Spleen (tissue), 13 donors: ENCODE results near the gene LDHAL6B. TPM values are rescaled to one million over a fixed set of nuclear protein-coding genes. Genes with fewer than 3 reads are reported as not detected.

Experiments
- DNase-seq: peaks from one replicate; pipeline ENCODE4 v3.0.0-alpha.2; 2020
- H3K27ac ChIP-seq, 8 donors: fragments of 200-600 bp; sonication (generic) in 7 of 8; 1 replicate in 4 of 8; 2 replicates in 4 of 8; pipeline versions ENCODE4 v1.5.0 to v1.8.0; 2016 to 2021; ENCODE audit warnings: inconsistent platforms in 4 of 8, mild to moderate bottlenecking in 4 of 8, moderate library complexity in 1 of 8
- H3K27me3 ChIP-seq, 7 donors: fragments of 200-600 bp; sonication (generic) in 6 of 7; replicated peaks in 1 of 7; 1 replicate in 4 of 7; 2 replicates in 3 of 7; pipeline versions ENCODE4 v1.5.0 to v1.8.0; 2016 to 2021; ENCODE audit warnings: inconsistent platforms in 3 of 7, mild to moderate bottlenecking in 1 of 7
- H3K36me3 ChIP-seq, 6 donors: fragments of 200-600 bp; sonication (generic) in 5 of 6; 1 replicate in 4 of 6; 2 replicates in 2 of 6; pipeline versions ENCODE4 v1.5.0 to v1.8.0; 2016 to 2021; ENCODE audit warnings: inconsistent platforms in 2 of 6
- H3K4me1 ChIP-seq, 6 donors: fragments of 200-600 bp; sonication (generic) in 5 of 6; 1 replicate in 3 of 6; 2 replicates in 3 of 6; pipeline versions ENCODE4 v1.5.0 to v1.8.0; 2016 to 2021; ENCODE audit warnings: inconsistent platforms in 3 of 6
- H3K4me3 ChIP-seq, 8 donors: fragments of 200-600 bp; sonication (generic) in 7 of 8; 1 replicate in 4 of 8; 2 replicates in 4 of 8; pipeline versions ENCODE4 v1.5.0 to v1.8.0; 2016 to 2021; ENCODE audit warnings: inconsistent platforms in 4 of 8, mild to moderate bottlenecking in 4 of 8, moderate library complexity in 2 of 8
- H3K9me3 ChIP-seq, 8 donors: fragments of 200-600 bp; sonication (generic) in 7 of 8; 1 replicate in 4 of 8; 2 replicates in 4 of 8; pipeline versions ENCODE4 v1.5.0 to v1.8.0; 2016 to 2021; ENCODE audit warnings: inconsistent platforms in 4 of 8
- POLR2A ChIP-seq, 3 donors: fragments of 450-650 bp; IDR thresholded peaks; one replicate each; pipeline ENCODE4 v1.5.1; 2017; ENCODE audit warnings: antibody characterized with exemption in 3 of 3, mild to moderate bottlenecking in 1 of 3
- POLR2AphosphoS5 ChIP-seq, 3 donors: sonication (generic); formaldehyde crosslinking; IDR thresholded peaks; one replicate each; pipeline ENCODE4 v1.5.1; 2017; ENCODE audit warnings: antibody characterized with exemption in 3 of 3
- WGBS, 5 donors: extraction: QIAGEN DNeasy Blood & Tissue Kit in 3 of 5; methylation state at CpG; one replicate each; pipeline versions ENCODE4 v1.1.5 to v1.1.7; 2013 to 2018; 5-methylcytosine and 5-hydroxymethylcytosine counted together
- intact Hi-C: fragments of 100-400 bp; cut with DNase I; formaldehyde crosslinking; loops from one replicate; pipeline ENCODE4 v1.15.0; 2023; ENCODE audit warnings: low total_unique reads
- long read RNA-seq, 2 donors: transcript quantifications; one replicate each; lab custom pipeline, GENCODE V29; 2026
- polyA plus RNA-seq, 3 donors: library from polyadenylated mRNA; stranded (reverse); fragments of 200-250 nt; gene quantifications; one replicate each; pipeline ENCODE4 v1.2.1, GENCODE V29; 2013
- total RNA-seq, 7 donors: library from RNA; depleted of rRNA in 3 of 7; stranded (reverse); fragments of >200 nt in 3 of 7; fragmentation: NEBNext Ultra II Directional in 4 of 7; extraction: Animal tissue kit (Norgen Biotek cat#: 25700) in 4 of 7; gene quantifications; one replicate each; pipeline versions ENCODE4 v1.1.0 to v1.2.1, GENCODE V29; 2016 to 2021
- TF ChIP-seq, protein P1 (sequence below), 11 experiments: fragments of 200-600 bp in 7 of 11; fragments of 450-650 bp in 4 of 11; sonication (generic) in 4 of 11; IDR thresholded peaks in 8 of 11; conservative IDR thresholded peaks in 3 of 11; 1 replicate in 7 of 11; 2 replicates in 4 of 11; pipeline versions ENCODE4 v1.4.0 to v1.8.0; 2016 to 2021; ENCODE audit warnings: antibody characterized with exemption in 11 of 11, inconsistent platforms in 4 of 11, mild to moderate bottlenecking in 1 of 11
- donor health status: healthy with polysubstance abuse.
- donor health status: DM: no; HTN: no; CAD: no; lungs with moderate emphysema.
- donor health status: DM: no; HTN: no; CAD: no.
- donor health status: Bipolar disorder and iron deficiency.
- donor health status: healthy.
- donor health status: DM: no; HTN: no; CAD: no.
- donor health status: DM: yes; HTN: yes; CAD: no.

LDHAL6B gene
- total RNA-seq (not detected), polyA plus RNA-seq (under 1 TPM in 1 of 3 donors, not detected in 2; 0.06 TPM)
- long read RNA-seq, donor 1, partial matches to known transcripts: 0 of 1 reads
- long read RNA-seq, donor 1, other reads (novel, unspliced or antisense): 0 of 1 reads
- long read RNA-seq, donor 2: 0 reads

DNA sequence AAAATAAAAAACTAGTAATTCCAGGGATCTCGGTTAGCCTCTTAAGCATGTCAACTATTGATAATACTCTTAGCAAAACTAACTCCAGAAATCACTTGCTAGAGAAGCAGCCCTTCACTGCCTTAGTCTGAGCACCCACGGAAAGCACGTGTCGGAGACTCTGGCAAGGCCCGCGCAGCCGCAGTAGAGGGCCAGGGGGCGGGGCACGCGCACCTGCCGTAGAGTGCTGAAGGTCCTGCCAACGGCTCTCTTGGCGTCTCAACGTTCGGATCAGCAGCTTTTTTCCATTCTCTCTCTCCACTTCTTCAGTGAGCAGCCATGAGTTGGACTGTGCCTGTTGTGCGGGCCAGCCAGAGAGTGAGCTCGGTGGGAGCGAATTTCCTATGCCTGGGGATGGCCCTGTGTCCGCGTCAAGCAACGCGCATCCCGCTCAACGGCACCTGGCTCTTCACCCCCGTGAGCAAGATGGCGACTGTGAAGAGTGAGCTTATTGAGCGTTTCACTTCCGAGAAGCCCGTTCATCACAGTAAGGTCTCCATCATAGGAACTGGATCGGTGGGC is at the start of gene LDHAL6B:
TSS of gene LDHAL6B (plus strand) at position 221 of the 561 bp plus-strand sequence. CDS start at position 319, 98 bp downstream.
- Histone ChIP-seq H3K4me3 (no peak within 1 kb of the TSS), H3K4me1 (peaks cover 0 to 10% (median 0%) of the 10 kb centered on the region in 6 donors), H3K9me3 (no peaks in the 10 kb centered on the region), H3K27ac (no peak within 1 kb of the TSS), H3K36me3 (peaks cover 0 to 90% (median 31%) of the 10 kb centered on the region in 6 donors), H3K27me3 (no peaks in the 10 kb centered on the region)
- no peak for DNase-seq
- intact Hi-C loops: no loop called here
- TF ChIP-seq POLR2A (IDR thresholded peaks at IDR 0.05): no peak
- peak in 1 of 3 donors; percentile 15 for TF ChIP-seq POLR2AphosphoS5 (IDR thresholded peaks at IDR 0.05)
- TF ChIP-seq, protein P1, sequence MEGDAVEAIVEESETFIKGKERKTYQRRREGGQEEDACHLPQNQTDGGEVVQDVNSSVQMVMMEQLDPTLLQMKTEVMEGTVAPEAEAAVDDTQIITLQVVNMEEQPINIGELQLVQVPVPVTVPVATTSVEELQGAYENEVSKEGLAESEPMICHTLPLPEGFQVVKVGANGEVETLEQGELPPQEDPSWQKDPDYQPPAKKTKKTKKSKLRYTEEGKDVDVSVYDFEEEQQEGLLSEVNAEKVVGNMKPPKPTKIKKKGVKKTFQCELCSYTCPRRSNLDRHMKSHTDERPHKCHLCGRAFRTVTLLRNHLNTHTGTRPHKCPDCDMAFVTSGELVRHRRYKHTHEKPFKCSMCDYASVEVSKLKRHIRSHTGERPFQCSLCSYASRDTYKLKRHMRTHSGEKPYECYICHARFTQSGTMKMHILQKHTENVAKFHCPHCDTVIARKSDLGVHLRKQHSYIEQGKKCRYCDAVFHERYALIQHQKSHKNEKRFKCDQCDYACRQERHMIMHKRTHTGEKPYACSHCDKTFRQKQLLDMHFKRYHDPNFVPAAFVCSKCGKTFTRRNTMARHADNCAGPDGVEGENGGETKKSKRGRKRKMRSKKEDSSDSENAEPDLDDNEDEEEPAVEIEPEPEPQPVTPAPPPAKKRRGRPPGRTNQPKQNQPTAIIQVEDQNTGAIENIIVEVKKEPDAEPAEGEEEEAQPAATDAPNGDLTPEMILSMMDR (IDR thresholded peaks at IDR 0.05 in 8 of 11, conservative IDR thresholded peaks at IDR 0.05 in 3 of 11): no peak
- 93 to 98% (median 94%) methylated on average over 30 of the region's 30 CpGs for WGBS, 5 donors

DNA sequence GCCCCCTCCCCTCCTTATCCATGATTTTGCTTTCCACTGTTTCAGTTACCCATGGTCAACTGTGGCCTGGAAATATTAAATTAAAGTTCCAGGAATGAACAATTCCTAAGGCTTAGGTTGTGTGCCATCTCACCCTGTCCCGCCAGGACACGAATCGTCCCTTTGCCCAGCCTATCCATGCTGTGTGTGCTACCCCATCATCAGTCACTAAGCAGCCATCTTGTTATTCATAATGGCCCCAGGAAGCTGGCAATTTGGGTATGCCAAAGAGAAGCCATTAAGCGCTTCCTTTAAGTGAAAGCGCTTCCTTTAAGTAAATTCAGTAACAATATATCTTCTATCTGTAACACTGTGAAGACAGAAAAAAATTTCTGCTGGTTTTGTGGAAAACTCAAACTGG is 49.2 kb upstream of the LDHAL6B start:
- intact Hi-C loops: no loop called here
- peaks cover 0 to 96% (median 68%) of the 10 kb centered on the region in 6 donors for H3K36me3 ChIP-seq
- no peak for TF ChIP-seq POLR2AphosphoS5 (IDR thresholded peaks at IDR 0.05)
- no peak for TF ChIP-seq POLR2A (IDR thresholded peaks at IDR 0.05)
- TF ChIP-seq, protein P1 (IDR thresholded peaks at IDR 0.05 in 8 of 11, conservative IDR thresholded peaks at IDR 0.05 in 3 of 11): no peak
- no peak overlapping the region for H3K27ac ChIP-seq
- no peak for DNase-seq
- 96 to 99% (median 97%) methylated on average over 5 of the region's 5 CpGs for whole genome bisulfite sequencing, 5 donors
- no peak overlapping the region for H3K4me3 ChIP-seq
- H3K4me1 ChIP-seq: no peaks in the 10 kb centered on the region
- no peaks in the 10 kb centered on the region for H3K27me3 ChIP-seq
- H3K9me3 ChIP-seq: no peaks in the 10 kb centered on the region

- peaks cover 0 to 96% (median 64%) of the 10 kb centered on the region in 6 donors for H3K36me3 ChIP-seq
- H3K27me3 ChIP-seq: no peaks in the 10 kb centered on the region
- no peak for DNase-seq
- TF ChIP-seq, protein P1 (IDR thresholded peaks at IDR 0.05 in 8 of 11, conservative IDR thresholded peaks at IDR 0.05 in 3 of 11): no peak
- TF ChIP-seq POLR2A (IDR thresholded peaks at IDR 0.05) (no peak), POLR2AphosphoS5 (IDR thresholded peaks at IDR 0.05) (no peak)
- H3K27ac ChIP-seq: no peak overlapping the region
- 92 to 96% (median 94%) methylated on average over 9 of the region's 9 CpGs for WGBS, 5 donors
- H3K4me3 ChIP-seq: no peak overlapping the region
- intact Hi-C loops: no loop called here
- no peaks in the 10 kb centered on the region for H3K4me1 ChIP-seq
- no peaks in the 10 kb centered on the region for H3K9me3 ChIP-seq
Measured at GRCh38 chr15:59157840-59158700, 48.6 kb upstream of the LDHAL6B start.

DNA sequence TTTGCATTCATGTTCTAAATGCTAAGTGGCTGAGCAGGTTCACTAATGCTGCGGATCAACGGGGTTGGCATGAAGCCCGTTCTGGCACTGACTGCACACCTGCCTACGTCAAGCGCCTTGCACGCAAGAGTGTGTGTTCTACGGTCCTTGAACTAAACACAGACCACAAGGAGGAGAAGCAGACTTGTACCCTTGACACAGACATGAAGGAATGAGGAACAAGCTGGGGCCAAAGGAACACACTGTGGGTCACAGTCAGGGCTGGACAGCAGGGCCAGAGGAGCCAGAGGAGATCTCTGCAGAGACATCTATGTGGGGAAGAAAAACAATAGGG is 48.0 kb upstream of the LDHAL6B start:
- intact Hi-C loops: no loop called here
- Histone ChIP-seq H3K27ac (no peak overlapping the region), H3K4me3 (no peak overlapping the region), H3K9me3 (no peaks in the 10 kb centered on the region), H3K4me1 (no peaks in the 10 kb centered on the region), H3K36me3 (peaks cover 0 to 93% (median 58%) of the 10 kb centered on the region in 6 donors), H3K27me3 (no peaks in the 10 kb centered on the region)
- TF ChIP-seq, protein P1 (IDR thresholded peaks at IDR 0.05 in 8 of 11, conservative IDR thresholded peaks at IDR 0.05 in 3 of 11): no peak
- no peak for TF ChIP-seq POLR2AphosphoS5 (IDR thresholded peaks at IDR 0.05)
- no peak for TF ChIP-seq POLR2A (IDR thresholded peaks at IDR 0.05)
- no peak for DNase-seq
- WGBS, 5 donors: 85 to 94% (median 91%) methylated on average over 7 of the region's 7 CpGs
